ENCODE measurements around the gene CYSTM1.

Gene CYSTM1

GRCh38 chr5:140136624-140137023 lies 38.4 kb upstream of the CYSTM1 start:
- H3K9me3 ChIP-seq (ENCODE audit: control insufficient read depth, insufficient read depth, low read length) = no peaks in the 10 kb centered on the region
- H3K36me3 ChIP-seq (ENCODE audit: control insufficient read depth, low read length) = no peaks in the 10 kb centered on the region
- no peak for TF ChIP-seq EZH2phosphoT487 (IDR thresholded peaks at IDR 0.05; ENCODE audit: borderline replicate concordance, low read length)
- TF ChIP-seq CTCF (IDR thresholded peaks at IDR 0.05; ENCODE audit: low read depth, low read length, poor library complexity, severe bottlenecking) = no peak
- no peak overlapping the region for H3K4me3 ChIP-seq (ENCODE audit: low read length)
- no peaks in the 10 kb centered on the region for H4K20me1 ChIP-seq (ENCODE audit: control insufficient read depth, insufficient read depth, low read depth, low read length)
- H3K27ac ChIP-seq (ENCODE audit: low read depth, low read length) = no peak overlapping the region
- H3F3A ChIP-seq (ENCODE audit: control insufficient read depth, insufficient read depth) = no peaks in the 10 kb centered on the region
- no peak overlapping the region for H3K4me2 ChIP-seq (ENCODE audit: low read length)
- H3K4me1 ChIP-seq (ENCODE audit: control insufficient read depth, low read length) = peaks cover 14% of the 10 kb centered on the region
- H3K9me2 ChIP-seq (replicated peaks; ENCODE audit: control insufficient read depth, low read length) = no peaks in the 10 kb centered on the region
- H3K79me2 ChIP-seq (ENCODE audit: control insufficient read depth, low read length) = 0 out of 2 replicates have a peak, but pooled peaks cover 2% of the 10 kb centered on the region
- H3K27me3 ChIP-seq (ENCODE audit: control insufficient read depth, low read length) = no peaks in the 10 kb centered on the region

GRCh38 chr5:140140435-140140834 lies 34.6 kb upstream of the CYSTM1 start:
- H3K27ac ChIP-seq (ENCODE audit: low read depth, low read length) = no peak overlapping the region
- H3F3A ChIP-seq (ENCODE audit: control insufficient read depth, insufficient read depth) = no peaks in the 10 kb centered on the region
- H3K79me2 ChIP-seq (ENCODE audit: control insufficient read depth, low read length) = no peaks in the 10 kb centered on the region

GRCh38 chr5:140141241-140141640 lies 33.7 kb upstream of the CYSTM1 start:
- Histone ChIP-seq H3K79me2 (ENCODE audit: control insufficient read depth, low read length) (no peaks in the 10 kb centered on the region), H3K27ac (ENCODE audit: low read depth, low read length) (no peak overlapping the region), H3F3A (ENCODE audit: control insufficient read depth, insufficient read depth) (no peaks in the 10 kb centered on the region), H3K36me3 (ENCODE audit: control insufficient read depth, low read length) (no peaks in the 10 kb centered on the region), H3K4me2 (ENCODE audit: low read length) (no peak overlapping the region), H3K4me1 (ENCODE audit: control insufficient read depth, low read length) (peaks cover 8% of the 10 kb centered on the region; the same call in 1 of the 2 replicates), H3K4me3 (ENCODE audit: low read length) (no peak overlapping the region), H3K27me3 (ENCODE audit: control insufficient read depth, low read length) (peaks cover 14% of the 10 kb centered on the region), H3K9me3 (ENCODE audit: control insufficient read depth, insufficient read depth, low read length) (no peaks in the 10 kb centered on the region), H4K20me1 (ENCODE audit: control insufficient read depth, insufficient read depth, low read depth, low read length) (0 out of 2 replicates have a peak, but pooled peaks cover 12% of the 10 kb centered on the region), H3K9me2 (replicated peaks; ENCODE audit: control insufficient read depth, low read length) (no peaks in the 10 kb centered on the region)
- no peak for TF ChIP-seq CTCF (IDR thresholded peaks at IDR 0.05; ENCODE audit: low read depth, low read length, poor library complexity, severe bottlenecking)
- no peak for TF ChIP-seq EZH2phosphoT487 (IDR thresholded peaks at IDR 0.05; ENCODE audit: borderline replicate concordance, low read length)

More at GRCh38 chr5:140140435-140140834, 34.6 kb upstream of the CYSTM1 start:
- H3K4me3 ChIP-seq (ENCODE audit: low read length) = no peak overlapping the region
- peaks cover 5% of the 10 kb centered on the region; the same call in 1 of the 2 replicates for H3K4me1 ChIP-seq (ENCODE audit: control insufficient read depth, low read length)
- H3K27me3 ChIP-seq (ENCODE audit: control insufficient read depth, low read length) = peaks cover 6% of the 10 kb centered on the region
- H4K20me1 ChIP-seq (ENCODE audit: control insufficient read depth, insufficient read depth, low read depth, low read length) = 0 out of 2 replicates have a peak, but pooled peaks cover 6% of the 10 kb centered on the region
- H3K36me3 ChIP-seq (ENCODE audit: control insufficient read depth, low read length) = no peaks in the 10 kb centered on the region
- H3K9me3 ChIP-seq (ENCODE audit: control insufficient read depth, insufficient read depth, low read length) = no peaks in the 10 kb centered on the region
- TF ChIP-seq CTCF (IDR thresholded peaks at IDR 0.05; ENCODE audit: low read depth, low read length, poor library complexity, severe bottlenecking) (no peak), EZH2phosphoT487 (IDR thresholded peaks at IDR 0.05; ENCODE audit: borderline replicate concordance, low read length) (no peak)
- no peaks in the 10 kb centered on the region for H3K9me2 ChIP-seq (replicated peaks; ENCODE audit: control insufficient read depth, low read length)
- no peak overlapping the region for H3K4me2 ChIP-seq (ENCODE audit: low read length)

Data from DOHH2 (cell line).